Sigmoid colon (tissue), 4 donors: ENCODE data around the gene TESMIN.

ENCODE experiments used
- EP300 ChIP-seq, 4 donors: sonication (generic); formaldehyde crosslinking; IDR thresholded peaks; one replicate each; pipeline ENCODE4 v1.6.1; 2017; ENCODE audit warnings: antibody characterized with exemption in 4 of 4
- POLR2A ChIP-seq, 2 donors: fragments of 450-650 bp; IDR thresholded peaks; one replicate each; pipeline ENCODE4 v1.6.1; 2016; ENCODE audit warnings: antibody characterized with exemption in 2 of 2, mild to moderate bottlenecking in 2 of 2, moderate library complexity in 2 of 2
- POLR2AphosphoS5 ChIP-seq, 4 donors: sonication (generic); formaldehyde crosslinking; IDR thresholded peaks; one replicate each; pipeline ENCODE4 v1.6.1; 2017; ENCODE audit warnings: antibody characterized with exemption in 4 of 4
- TF ChIP-seq, protein P1 (sequence below), 4 experiments: fragments of 450-650 bp in 3 of 4; fragments of 200-600 bp in 1 of 4; IDR thresholded peaks; one replicate each; pipeline ENCODE4 v1.5.1; 2016 to 2019; ENCODE audit warnings: antibody characterized with exemption in 4 of 4, mild to moderate bottlenecking in 3 of 4, moderate library complexity in 2 of 4

DNA sequence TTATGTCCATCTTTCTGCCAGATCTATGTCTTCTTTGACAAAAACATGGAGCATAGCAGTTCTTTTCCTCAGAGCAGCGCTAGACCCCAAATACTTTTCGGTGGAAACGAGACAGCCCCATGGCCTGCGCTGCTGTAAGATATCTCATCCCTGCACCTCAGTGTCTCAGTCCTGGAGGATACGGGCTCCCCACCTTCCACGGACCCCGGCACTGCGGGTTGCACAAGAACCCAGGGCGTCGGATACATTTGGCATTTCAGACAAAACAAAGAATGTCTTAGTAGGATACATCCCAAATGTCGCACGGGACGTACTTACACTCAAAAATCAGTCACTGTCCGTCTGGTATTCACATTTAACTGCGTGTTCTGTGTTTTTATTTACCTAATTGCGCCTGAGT is 76.9 kb downstream of the TESMIN start:
- TF ChIP-seq, protein P1, sequence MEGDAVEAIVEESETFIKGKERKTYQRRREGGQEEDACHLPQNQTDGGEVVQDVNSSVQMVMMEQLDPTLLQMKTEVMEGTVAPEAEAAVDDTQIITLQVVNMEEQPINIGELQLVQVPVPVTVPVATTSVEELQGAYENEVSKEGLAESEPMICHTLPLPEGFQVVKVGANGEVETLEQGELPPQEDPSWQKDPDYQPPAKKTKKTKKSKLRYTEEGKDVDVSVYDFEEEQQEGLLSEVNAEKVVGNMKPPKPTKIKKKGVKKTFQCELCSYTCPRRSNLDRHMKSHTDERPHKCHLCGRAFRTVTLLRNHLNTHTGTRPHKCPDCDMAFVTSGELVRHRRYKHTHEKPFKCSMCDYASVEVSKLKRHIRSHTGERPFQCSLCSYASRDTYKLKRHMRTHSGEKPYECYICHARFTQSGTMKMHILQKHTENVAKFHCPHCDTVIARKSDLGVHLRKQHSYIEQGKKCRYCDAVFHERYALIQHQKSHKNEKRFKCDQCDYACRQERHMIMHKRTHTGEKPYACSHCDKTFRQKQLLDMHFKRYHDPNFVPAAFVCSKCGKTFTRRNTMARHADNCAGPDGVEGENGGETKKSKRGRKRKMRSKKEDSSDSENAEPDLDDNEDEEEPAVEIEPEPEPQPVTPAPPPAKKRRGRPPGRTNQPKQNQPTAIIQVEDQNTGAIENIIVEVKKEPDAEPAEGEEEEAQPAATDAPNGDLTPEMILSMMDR (IDR thresholded peaks at IDR 0.05), result no peak
- TF ChIP-seq EP300 (IDR thresholded peaks at IDR 0.05) (no peak), POLR2AphosphoS5 (IDR thresholded peaks at IDR 0.05) (no peak), POLR2A (IDR thresholded peaks at IDR 0.05) (no peak)
